Transverse colon (tissue), 3 donors: Measurements from ENCODE around the gene DES.

Experiments
- EP300 ChIP-seq: sonication (generic); formaldehyde crosslinking; IDR thresholded peaks from one replicate; pipeline ENCODE4 v1.6.1; 2017; ENCODE audit warnings: antibody characterized with exemption, low read depth
- POLR2A ChIP-seq: fragments of 450-650 bp; IDR thresholded peaks from one replicate; pipeline ENCODE4 v1.6.1; 2016; ENCODE audit warnings: antibody characterized with exemption, mild to moderate bottlenecking, moderate library complexity
- TF ChIP-seq, protein P1 (sequence below), 5 experiments: fragments of 200-600 bp in 3 of 5; fragments of 450-650 bp in 2 of 5; sonication (generic) in 3 of 5; IDR thresholded peaks; 1 replicate in 2 of 5; 2 replicates in 3 of 5; pipeline ENCODE4 v1.5.1; 2016 to 2017; ENCODE audit warnings: antibody characterized with exemption in 5 of 5, inconsistent platforms in 3 of 5, mild to moderate bottlenecking in 2 of 5, moderate library complexity in 1 of 5

DNA sequence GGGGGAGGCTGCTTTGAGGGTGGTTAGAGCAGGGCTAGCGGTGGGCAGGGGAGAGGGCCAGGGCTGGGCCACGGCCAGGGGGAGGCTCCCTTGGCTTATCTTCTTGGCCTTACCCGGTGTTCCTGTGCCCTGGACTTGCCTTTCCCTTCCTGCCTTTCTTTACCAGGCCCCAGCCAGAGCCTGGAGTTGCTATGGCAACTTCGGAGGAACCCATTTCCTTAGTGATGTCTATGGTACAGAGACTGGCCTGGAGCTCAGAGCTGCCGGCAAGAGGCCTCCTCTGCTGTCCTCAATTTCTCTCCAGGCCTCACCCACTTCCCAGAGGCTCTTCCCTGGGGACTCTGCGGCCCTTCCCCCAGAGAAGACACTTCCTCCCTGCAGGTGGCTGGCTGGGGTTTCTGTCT lies 27.9 kb downstream of the DES start:
- TF ChIP-seq POLR2A (no peak), EP300 (no peak)
- TF ChIP-seq, protein P1, sequence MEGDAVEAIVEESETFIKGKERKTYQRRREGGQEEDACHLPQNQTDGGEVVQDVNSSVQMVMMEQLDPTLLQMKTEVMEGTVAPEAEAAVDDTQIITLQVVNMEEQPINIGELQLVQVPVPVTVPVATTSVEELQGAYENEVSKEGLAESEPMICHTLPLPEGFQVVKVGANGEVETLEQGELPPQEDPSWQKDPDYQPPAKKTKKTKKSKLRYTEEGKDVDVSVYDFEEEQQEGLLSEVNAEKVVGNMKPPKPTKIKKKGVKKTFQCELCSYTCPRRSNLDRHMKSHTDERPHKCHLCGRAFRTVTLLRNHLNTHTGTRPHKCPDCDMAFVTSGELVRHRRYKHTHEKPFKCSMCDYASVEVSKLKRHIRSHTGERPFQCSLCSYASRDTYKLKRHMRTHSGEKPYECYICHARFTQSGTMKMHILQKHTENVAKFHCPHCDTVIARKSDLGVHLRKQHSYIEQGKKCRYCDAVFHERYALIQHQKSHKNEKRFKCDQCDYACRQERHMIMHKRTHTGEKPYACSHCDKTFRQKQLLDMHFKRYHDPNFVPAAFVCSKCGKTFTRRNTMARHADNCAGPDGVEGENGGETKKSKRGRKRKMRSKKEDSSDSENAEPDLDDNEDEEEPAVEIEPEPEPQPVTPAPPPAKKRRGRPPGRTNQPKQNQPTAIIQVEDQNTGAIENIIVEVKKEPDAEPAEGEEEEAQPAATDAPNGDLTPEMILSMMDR (IDR thresholded peaks at IDR 0.05), result no peak
